OCI-LY7 (cell line): ENCODE data around the gene EFHD1. TPM values are rescaled to one million over a fixed set of nuclear protein-coding genes. Genes with fewer than 3 reads are reported as not detected.

Experiments used
- BruUV-seq: library from RNA; stranded (reverse); fragments of 400-500 nt; replicated peaks from 2 replicates; lab custom pipeline; 2021; lab: Mats Ljungman, UMichigan
- CTCF ChIA-PET: fragments of 300-600 bp; sonication (Branson Sonifier 250); formaldehyde crosslinking; loops from one replicate; lab custom pipeline; 2022; ENCODE audit warnings: antibody characterized with exemption; ENCODE audit not compliant: unreplicated experiment; lab: Charles Lee
- POLR2A ChIA-PET: fragments of 300-600 bp; sonication (Branson Sonifier 250); formaldehyde crosslinking; loops from one replicate; lab custom pipeline; 2022; ENCODE audit warnings: antibody characterized with exemption; lab: Charles Lee
- DNase-seq: peaks from one replicate; pipeline ENCODE4 v3.0.0-alpha.2; 2015; ENCODE audit warnings: low spot score
- H2AFZ ChIP-seq: fragments of 200-600 bp; sonication (generic), shearing (Covaris generic); 2 replicates; pipeline ENCODE4 v1.6.1; 2014; ENCODE audit warnings: mild to moderate bottlenecking, antibody characterized with exemption, low read length, moderate library complexity
- H3K27ac ChIP-seq: fragments of 200-600 bp; sonication (generic); 2 replicates; pipeline ENCODE4 v1.5.1; 2014; ENCODE audit warnings: mixed run types, low read depth, mild to moderate bottlenecking, moderate library complexity, low read length, inconsistent platforms; ENCODE audit not compliant: poor library complexity, severe bottlenecking
- H3K36me3 ChIP-seq: fragments of 200-600 bp; sonication (generic); 2 replicates; pipeline ENCODE4 v1.6.1; 2014; ENCODE audit warnings: mild to moderate bottlenecking, antibody characterized with exemption, low read length, moderate library complexity, mixed read lengths; ENCODE audit not compliant: insufficient read depth
- H3K4me1 ChIP-seq: fragments of 200-600 bp; sonication (generic); 2 replicates; pipeline ENCODE4 v1.5.1; 2014; ENCODE audit warnings: mild to moderate bottlenecking, low read length; ENCODE audit not compliant: insufficient read depth, poor library complexity, severe bottlenecking
- H3K4me2 ChIP-seq: fragments of 200-600 bp; sonication (generic); 2 replicates; pipeline ENCODE4 v1.6.1; 2014; ENCODE audit warnings: mild to moderate bottlenecking, low read length
- H3K4me3 ChIP-seq: fragments of 200-600 bp; sonication (generic); 2 replicates; pipeline ENCODE4 v1.5.1; 2014; ENCODE audit warnings: mild to moderate bottlenecking, low read depth, low read length; ENCODE audit not compliant: poor library complexity, severe bottlenecking
- H3K79me2 ChIP-seq: fragments of 200-600 bp; sonication (generic); 2 replicates; pipeline ENCODE4 v1.6.1; 2016; ENCODE audit warnings: low read depth, mild to moderate bottlenecking, low read length, moderate library complexity, mixed read lengths; ENCODE audit not compliant: insufficient read depth
- H3K9me2 ChIP-seq: fragments of 200-600 bp; sonication (generic); 2 replicates; pipeline ENCODE4 v1.6.1; 2016; ENCODE audit warnings: mild to moderate bottlenecking, low read length, mixed read lengths; ENCODE audit not compliant: insufficient read depth
- H3K9me3 ChIP-seq: fragments of 200-600 bp; sonication (generic); 2 replicates; pipeline ENCODE4 v1.6.1; 2014; ENCODE audit warnings: mild to moderate bottlenecking, mixed run types, low read length, mixed read lengths
- H4K20me1 ChIP-seq: fragments of 200-600 bp; sonication (generic); 2 replicates; pipeline ENCODE4 v1.6.1; 2014; ENCODE audit warnings: mild to moderate bottlenecking, antibody characterized with exemption, low read length, moderate library complexity, mixed read lengths; ENCODE audit not compliant: insufficient read depth
- EZH2phosphoT487 ChIP-seq: fragments of 200-600 bp; sonication (generic); IDR thresholded peaks from 2 replicates; pipeline ENCODE4 v1.6.1; 2018; ENCODE audit warnings: low read depth, borderline replicate concordance, mild to moderate bottlenecking, mixed run types, antibody characterized with exemption, low read length, moderate library complexity, mixed read lengths
- intact Hi-C: fragments of 100-400 bp; cut with micrococcal nuclease; formaldehyde crosslinking; loops from one replicate; pipeline ENCODE4 v1.10.0; 2022; ENCODE audit not compliant: unreplicated experiment
- total RNA-seq, 2 experiments: library from RNA; depleted of rRNA in 1 of 2; stranded (reverse); fragments of >200 nt in 1 of 2; shearing (Covaris generic) in 1 of 2; gene quantifications; 2 replicates each; pipeline ENCODE4 v1.2.3, GENCODE V29; 2014 to 2022
- TF ChIP-seq, protein P1 (sequence below): fragments of 200-600 bp; sonication (generic); conservative IDR thresholded peaks from 2 replicates; pipeline ENCODE4 v1.5.1; 2014; ENCODE audit warnings: mild to moderate bottlenecking, antibody characterized with exemption, low read length, moderate library complexity, mixed read lengths

Gene EFHD1
- total RNA-seq, 2 experiments from 2014 or later = not detected

GRCh38 chr2:232721261-232721660, 87.9 kb downstream of the EFHD1 start:
- no TSS peak for BruUV-seq

GRCh38 chr2:232721882-232722281, 88.5 kb downstream of the EFHD1 start:
- BruUV-seq = no TSS peak
- no peak for DNase-seq
- POLR2A ChIA-PET = no interaction called here

More at GRCh38 chr2:232721261-232721660, 87.9 kb downstream of the EFHD1 start:
- Histone ChIP-seq H3K9me3 (no peaks in the 10 kb centered on the region), H3K4me2 (no peak overlapping the region), H3K4me3 (no peak overlapping the region), H3K36me3 (peaks cover 72% of the 10 kb centered on the region), H3K9me2 (no peaks in the 10 kb centered on the region), H3K4me1 (no peaks in the 10 kb centered on the region), H4K20me1 (no peaks in the 10 kb centered on the region), H3K27ac (no peak overlapping the region), H2AFZ (no peak overlapping the region), H3K79me2 (peaks cover 23% of the 10 kb centered on the region)
- ChIA-PET POLR2A (no interaction called here), CTCF (no interaction called here)
- no peak for TF ChIP-seq EZH2phosphoT487
- TF ChIP-seq, protein P1, sequence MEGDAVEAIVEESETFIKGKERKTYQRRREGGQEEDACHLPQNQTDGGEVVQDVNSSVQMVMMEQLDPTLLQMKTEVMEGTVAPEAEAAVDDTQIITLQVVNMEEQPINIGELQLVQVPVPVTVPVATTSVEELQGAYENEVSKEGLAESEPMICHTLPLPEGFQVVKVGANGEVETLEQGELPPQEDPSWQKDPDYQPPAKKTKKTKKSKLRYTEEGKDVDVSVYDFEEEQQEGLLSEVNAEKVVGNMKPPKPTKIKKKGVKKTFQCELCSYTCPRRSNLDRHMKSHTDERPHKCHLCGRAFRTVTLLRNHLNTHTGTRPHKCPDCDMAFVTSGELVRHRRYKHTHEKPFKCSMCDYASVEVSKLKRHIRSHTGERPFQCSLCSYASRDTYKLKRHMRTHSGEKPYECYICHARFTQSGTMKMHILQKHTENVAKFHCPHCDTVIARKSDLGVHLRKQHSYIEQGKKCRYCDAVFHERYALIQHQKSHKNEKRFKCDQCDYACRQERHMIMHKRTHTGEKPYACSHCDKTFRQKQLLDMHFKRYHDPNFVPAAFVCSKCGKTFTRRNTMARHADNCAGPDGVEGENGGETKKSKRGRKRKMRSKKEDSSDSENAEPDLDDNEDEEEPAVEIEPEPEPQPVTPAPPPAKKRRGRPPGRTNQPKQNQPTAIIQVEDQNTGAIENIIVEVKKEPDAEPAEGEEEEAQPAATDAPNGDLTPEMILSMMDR = no peak
- intact Hi-C loops = no loop called here
- DNase-seq = no peak

DNA sequence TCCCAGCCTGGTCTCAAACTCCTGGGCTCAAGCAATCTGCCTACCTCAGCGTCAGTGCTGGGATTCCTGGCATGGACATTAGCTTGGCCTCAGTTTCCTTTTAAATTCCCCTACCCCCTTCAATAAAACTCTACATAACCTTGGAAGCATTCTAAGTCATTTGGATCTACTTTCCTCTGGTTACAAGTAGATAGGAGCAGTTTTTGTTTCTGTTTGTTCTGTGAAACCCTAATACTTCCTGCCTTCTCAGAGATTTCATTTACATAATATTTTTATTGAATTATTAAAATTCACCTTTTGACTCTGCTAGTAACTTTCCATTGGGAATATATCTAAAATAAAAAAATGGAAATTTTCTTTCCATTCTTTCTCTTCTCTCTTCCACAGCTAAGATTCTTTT, 89.6 kb downstream of the EFHD1 start:
- intact Hi-C loops = no loop called here
- Histone ChIP-seq H2AFZ (no peak overlapping the region), H3K4me1 (no peaks in the 10 kb centered on the region), H3K4me3 (no peak overlapping the region), H3K4me2 (no peak overlapping the region), H3K36me3 (peaks cover 70% of the 10 kb centered on the region), H3K79me2 (peaks cover 15% of the 10 kb centered on the region), H3K9me2 (no peaks in the 10 kb centered on the region), H4K20me1 (no peaks in the 10 kb centered on the region), H3K27ac (no peak overlapping the region), H3K9me3 (no peaks in the 10 kb centered on the region)
- ChIA-PET CTCF (no interaction called here), POLR2A (interaction anchor here (0.7 to 1.4 kb wide), 2 partner anchors 8 to 9 kb away, joined by 4 to 5 read pairs; no protein-coding TSS in a partner anchor)
- TF ChIP-seq, protein P1 = no peak
- TF ChIP-seq EZH2phosphoT487 = no peak
- no TSS peak for BruUV-seq
- DNase-seq = no peak

More at GRCh38 chr2:232721882-232722281, 88.5 kb downstream of the EFHD1 start:
- Histone ChIP-seq H3K4me2 (no peak overlapping the region), H3K27ac (no peak overlapping the region), H3K9me3 (no peaks in the 10 kb centered on the region), H3K4me1 (no peaks in the 10 kb centered on the region), H3K4me3 (no peak overlapping the region), H4K20me1 (no peaks in the 10 kb centered on the region), H3K36me3 (peaks cover 71% of the 10 kb centered on the region), H2AFZ (no peak overlapping the region), H3K9me2 (no peaks in the 10 kb centered on the region), H3K79me2 (peaks cover 23% of the 10 kb centered on the region)
- TF ChIP-seq, protein P1 = no peak
- TF ChIP-seq EZH2phosphoT487 = no peak
- intact Hi-C loops = no loop called here
- CTCF ChIA-PET = no interaction called here
